H9 (cell line): Measurements from ENCODE around the gene SHC1. TPM values are rescaled to one million over a fixed set of nuclear protein-coding genes. Genes with fewer than 3 reads are reported as not detected.

Experiments used
- DNase-seq: peaks from one replicate; pipeline ENCODE4 v3.0.0-alpha.2; 2017
- H2AFZ ChIP-seq: one replicate; pipeline ENCODE4 v1.6.1; 2013; ENCODE audit warnings: mild to moderate bottlenecking, low read length, control low read depth, moderate library complexity
- H2AK5ac ChIP-seq: 2 replicates; pipeline ENCODE4 v1.6.1; 2013; ENCODE audit warnings: low read length, control low read depth, mixed read lengths; ENCODE audit not compliant: insufficient read length
- H2BK120ac ChIP-seq: one replicate; pipeline ENCODE4 v1.6.1; 2013; ENCODE audit warnings: low read depth, mild to moderate bottlenecking, low read length, control low read depth, inconsistent platforms; ENCODE audit not compliant: poor library complexity, severe bottlenecking
- H2BK12ac ChIP-seq: 2 replicates; pipeline ENCODE4 v1.6.1; 2013; ENCODE audit warnings: low read length, control low read depth, mixed read lengths, low read depth; ENCODE audit not compliant: insufficient read length
- H2BK15ac ChIP-seq: 2 replicates; pipeline ENCODE4 v1.6.1; 2013; ENCODE audit warnings: low read depth, low read length, control low read depth
- H2BK20ac ChIP-seq: one replicate; pipeline ENCODE4 v1.6.1; 2013; ENCODE audit warnings: low read depth, mild to moderate bottlenecking, low read length, control low read depth, inconsistent platforms; ENCODE audit not compliant: poor library complexity, severe bottlenecking
- H2BK5ac ChIP-seq: 2 replicates; pipeline ENCODE4 v1.6.1; 2013; ENCODE audit warnings: low read length, control low read depth, mixed read lengths; ENCODE audit not compliant: insufficient read length
- H3K14ac ChIP-seq: 2 replicates; pipeline ENCODE4 v1.6.1; 2013; ENCODE audit warnings: low read length, control low read depth; ENCODE audit not compliant: insufficient read depth
- H3K18ac ChIP-seq: 2 replicates; pipeline ENCODE4 v1.6.1; 2013; ENCODE audit warnings: low read depth, mild to moderate bottlenecking, mixed read lengths, low read length, control low read depth; ENCODE audit not compliant: insufficient read length
- H3K23ac ChIP-seq: 2 replicates; pipeline ENCODE4 v1.6.1; 2013; ENCODE audit warnings: low read length, control low read depth, mixed read lengths, low read depth; ENCODE audit not compliant: insufficient read length
- H3K23me2 ChIP-seq: 2 replicates; pipeline ENCODE4 v1.6.1; 2013; ENCODE audit warnings: low read depth, mild to moderate bottlenecking, mixed read lengths, low read length, control low read depth; ENCODE audit not compliant: insufficient read length, poor library complexity, severe bottlenecking
- H3K27ac ChIP-seq: 2 replicates; pipeline ENCODE4 v1.5.1; 2013; ENCODE audit warnings: low read length, control low read depth, mixed read lengths, low read depth; ENCODE audit not compliant: insufficient read length
- H3K27me3 ChIP-seq: 2 replicates; pipeline ENCODE4 v1.6.1; 2013; ENCODE audit warnings: low read length, control low read depth, inconsistent platforms; ENCODE audit not compliant: insufficient read depth
- H3K4ac ChIP-seq: 2 replicates; pipeline ENCODE4 v1.6.1; 2013; ENCODE audit warnings: low read depth, mild to moderate bottlenecking, control low read depth, inconsistent platforms, low read length, moderate library complexity
- H3K4me1 ChIP-seq: 2 replicates; pipeline ENCODE4 v1.6.1; 2013; ENCODE audit warnings: low read length, control low read depth, inconsistent platforms; ENCODE audit not compliant: insufficient read depth
- H3K4me2 ChIP-seq: 2 replicates; pipeline ENCODE4 v1.6.1; 2013; ENCODE audit warnings: low read length, control low read depth, mixed read lengths; ENCODE audit not compliant: insufficient read length, insufficient read depth
- H3K56ac ChIP-seq: 2 replicates; pipeline ENCODE4 v1.6.1; 2013; ENCODE audit warnings: low read depth, mild to moderate bottlenecking, mixed read lengths, low read length, control low read depth; ENCODE audit not compliant: insufficient read length
- H3K79me1 ChIP-seq: 2 replicates; pipeline ENCODE4 v1.6.1; 2013; ENCODE audit warnings: low read depth, mild to moderate bottlenecking, moderate library complexity, low read length, control low read depth, inconsistent platforms; ENCODE audit not compliant: insufficient read depth, poor library complexity, severe bottlenecking
- H3K79me2 ChIP-seq: 2 replicates; pipeline ENCODE4 v1.6.1; 2013; ENCODE audit warnings: low read length, control low read depth, inconsistent platforms; ENCODE audit not compliant: insufficient read depth
- H3K9ac ChIP-seq: 2 replicates; pipeline ENCODE4 v1.6.1; 2013; ENCODE audit warnings: low read length, control low read depth, mixed read lengths; ENCODE audit not compliant: insufficient read length; ENCODE audit errors: extremely low read depth
- H3K9me3 ChIP-seq: one replicate; pipeline ENCODE4 v1.6.1; 2013; ENCODE audit warnings: low read depth, low read length, inconsistent platforms; ENCODE audit not compliant: control insufficient read depth
- H3T11ph ChIP-seq: one replicate; pipeline ENCODE4 v1.6.1; 2013; ENCODE audit warnings: mild to moderate bottlenecking, low read length, control low read depth, inconsistent platforms
- H4K20me1 ChIP-seq: one replicate; pipeline ENCODE4 v1.6.1; 2013; ENCODE audit not compliant: control insufficient read depth, insufficient read length, insufficient read depth
- H4K5ac ChIP-seq: 2 replicates; pipeline ENCODE4 v1.6.1; 2013; ENCODE audit warnings: low read depth, mild to moderate bottlenecking, mixed read lengths, low read length, control low read depth; ENCODE audit not compliant: insufficient read length
- H4K8ac ChIP-seq: replicated peaks from 2 replicates; pipeline ENCODE4 v1.6.1; 2013; ENCODE audit warnings: low read length, control low read depth, mixed read lengths, low read depth; ENCODE audit not compliant: insufficient read length
- H4K91ac ChIP-seq: 2 replicates; pipeline ENCODE4 v1.6.1; 2013; ENCODE audit warnings: low read depth, mild to moderate bottlenecking, moderate library complexity, mixed read lengths, low read length, control low read depth; ENCODE audit not compliant: insufficient read length
- H3K27ac Mint-ChIP-seq, 3 experiments: 2 replicates in 2 of 3; 3 replicates in 1 of 3; pipeline ENCODE4 v1.8.0; 2020 to 2021; ENCODE audit warnings: mixed read lengths in 3 of 3, mild to moderate bottlenecking in 1 of 3, moderate library complexity in 1 of 3
- H3K27me3 Mint-ChIP-seq: 2 replicates; pipeline ENCODE4 v1.8.0; 2021; ENCODE audit warnings: low read depth, mild to moderate bottlenecking, moderate library complexity, mixed read lengths
- H3K36me3 Mint-ChIP-seq, 3 experiments: 2 replicates in 2 of 3; 3 replicates in 1 of 3; pipeline ENCODE4 v1.8.0; 2020 to 2021; ENCODE audit warnings: low read depth in 3 of 3, mixed read lengths in 3 of 3; ENCODE audit not compliant: insufficient read depth in 1 of 3
- H3K4me1 Mint-ChIP-seq, 2 experiments: 2 replicates each; pipeline ENCODE4 v1.8.0; 2020; ENCODE audit warnings: mixed read lengths in 2 of 2
- H3K4me3 Mint-ChIP-seq, 2 experiments: 2 replicates in 1 of 2; 3 replicates in 1 of 2; pipeline ENCODE4 v1.8.0; 2020 to 2021; ENCODE audit warnings: mild to moderate bottlenecking in 2 of 2, mixed read lengths in 2 of 2, moderate library complexity in 1 of 2
- H3K9me3 Mint-ChIP-seq, 2 experiments: 2 replicates in 1 of 2; 3 replicates in 1 of 2; pipeline ENCODE4 v1.8.0; 2020; ENCODE audit warnings: mild to moderate bottlenecking in 2 of 2, mixed read lengths in 2 of 2, moderate library complexity in 1 of 2
- CTCF ChIP-seq: fragments of 200-600 bp; sonication (generic); conservative IDR thresholded peaks from 3 replicates; pipeline ENCODE4 v1.8.0; 2021; ENCODE audit warnings: antibody characterized with exemption, mild to moderate bottlenecking
- WGBS: extraction: QIAGEN DNeasy Blood & Tissue Kit; methylation state at CpG from one replicate; pipeline ENCODE4 v1.1.7; 2013; ENCODE audit warnings: missing lambda C conversion rate, low lambda C conversion rate, mixed read lengths; ENCODE audit not compliant: insufficient read length; ENCODE audit errors: extremely low coverage; 5-methylcytosine and 5-hydroxymethylcytosine counted together
- total RNA-seq: library from RNA; stranded (reverse); gene quantifications from 2 replicates; pipeline ENCODE4 v1.2.1, GENCODE V29; 2021

Gene SHC1
- total RNA-seq, 1 experiment from 2014 or later: 168 TPM

- no peaks in the 10 kb centered on the region for H4K20me1 ChIP-seq
- H2BK12ac ChIP-seq: no peak within 1 kb of the TSS
- Mint-ChIP-seq H3K9me3 (no peaks in the 10 kb centered on the region), H3K27ac (peak within 1 kb of the TSS; percentile 88 to 95 (median 93)), H3K4me3 (peak within 1 kb of the TSS; percentile 82 to 99), H3K4me1 (peaks cover 41 to 46% of the 10 kb centered on the region in 2 experiments), H3K27me3 (no peaks in the 10 kb centered on the region), H3K36me3 (peaks cover 29 to 68% (median 57%) of the 10 kb centered on the region in 3 experiments; a peak in 6 of 7 replicates)
- H2BK5ac ChIP-seq: no peak within 1 kb of the TSS
- H3K4me1 ChIP-seq: peaks cover 2% of the 10 kb centered on the region; the same call in 1 of the 2 replicates
- H3K27ac ChIP-seq: peak within 1 kb of the TSS; percentile 4
- peak; percentile 65 for TF ChIP-seq CTCF
- no peaks in the 10 kb centered on the region for H3K9me3 ChIP-seq
- no peak within 1 kb of the TSS for H2AFZ ChIP-seq
- peak within 1 kb of the TSS; percentile 76 for H3K4me2 ChIP-seq
- H4K91ac ChIP-seq: no peak within 1 kb of the TSS
- H3K23me2 ChIP-seq: peaks cover 3% of the 10 kb centered on the region
- no CpG with 5 or more reads among the region's 93 CpGs for WGBS
- H2AK5ac ChIP-seq: no peak within 1 kb of the TSS
- H4K5ac ChIP-seq: no peak within 1 kb of the TSS
- H3K14ac ChIP-seq: peak within 1 kb of the TSS; percentile 98
- H2BK120ac ChIP-seq: no peak within 1 kb of the TSS
- no peak within 1 kb of the TSS for H3T11ph ChIP-seq
- DNase-seq: peak; percentile 82
- H3K56ac ChIP-seq: no peak within 1 kb of the TSS
- H3K79me2 ChIP-seq: no peaks in the 10 kb centered on the region; the same call in 1 of the 2 replicates
- no peaks in the 10 kb centered on the region for H3K79me1 ChIP-seq
- no peak within 1 kb of the TSS for H4K8ac ChIP-seq
- H3K27me3 ChIP-seq: no peaks in the 10 kb centered on the region
- no peak within 1 kb of the TSS for H3K23ac ChIP-seq
- H3K4ac ChIP-seq: no peak within 1 kb of the TSS
- peak within 1 kb of the TSS; percentile 74 for H3K9ac ChIP-seq
- no peak within 1 kb of the TSS for H2BK15ac ChIP-seq
- peak within 1 kb of the TSS; percentile 96 for H3K18ac ChIP-seq
- H2BK20ac ChIP-seq: no peak within 1 kb of the TSS
These were observed 9.1 kb downstream of the SHC1 start, which contains the start of gene PYGO2 for GRCh38 chr1:154961207-154962155. Gene PYGO2, minus strand, starts transcription at chr1:154961782. Its CDS starts 206 bp downstream, at chr1:154961576.
